Raji (cell line): ENCODE measurements around the gene KRTAP20-4.

Experiments
- POLR2A ChIP-seq: IDR thresholded peaks from 2 replicates; pipeline ENCODE4 v1.6.1; 2011; ENCODE audit warnings: low read depth, low read length, control low read depth; ENCODE audit not compliant: insufficient read depth

Gene KRTAP20-4

GRCh38 chr21:30629200-30629599, 8.8 kb downstream of the KRTAP20-4 start:
- no peak for TF ChIP-seq POLR2A

- TF ChIP-seq POLR2A: no peak
These were observed 14.5 kb downstream of the KRTAP20-4 start, which contains the start of gene KRTAP20-2 for GRCh38 chr21:30634906-30635305. Gene KRTAP20-2, plus strand, starts transcription at chr21:30635206. Its CDS starts 58 bp downstream, at chr21:30635264.

- TF ChIP-seq POLR2A: no peak
These were observed 18.3 kb downstream of the KRTAP20-4 start for GRCh38 chr21:30638686-30639085.

GRCh38 chr21:30642564-30642963, 22.1 kb downstream of the KRTAP20-4 start, which contains the start of gene KRTAP20-3:
Gene KRTAP20-3, plus strand, starts transcription at chr21:30642864.
- TF ChIP-seq POLR2A: no peak

- no peak for TF ChIP-seq POLR2A
These were observed 26.5 kb downstream of the KRTAP20-4 start for GRCh38 chr21:30646904-30647414.

GRCh38 chr21:30652891-30653290, 32.5 kb downstream of the KRTAP20-4 start:
- no peak for TF ChIP-seq POLR2A

- TF ChIP-seq POLR2A: no peak
These were observed 48.3 kb downstream of the KRTAP20-4 start for GRCh38 chr21:30668776-30669175.
